GM21423 (cell line): ENCODE measurements around the gene FNIP2.

Experiments
- ATAC-seq: cut with Tn5 transposase; IDR thresholded peaks from one replicate; pipeline ENCODE4 v1.9.1; 2021; ENCODE audit warnings: mild to moderate bottlenecking, moderate library complexity; ENCODE audit not compliant: unreplicated experiment

FNIP2 gene

GRCh38 chr4:158835226-158836001 lies 66.6 kb downstream of the FNIP2 start:
- no peak for ATAC-seq

- ATAC-seq = no peak
These were observed 67.2 kb downstream of the FNIP2 start for GRCh38 chr4:158836002-158836369.

DNA sequence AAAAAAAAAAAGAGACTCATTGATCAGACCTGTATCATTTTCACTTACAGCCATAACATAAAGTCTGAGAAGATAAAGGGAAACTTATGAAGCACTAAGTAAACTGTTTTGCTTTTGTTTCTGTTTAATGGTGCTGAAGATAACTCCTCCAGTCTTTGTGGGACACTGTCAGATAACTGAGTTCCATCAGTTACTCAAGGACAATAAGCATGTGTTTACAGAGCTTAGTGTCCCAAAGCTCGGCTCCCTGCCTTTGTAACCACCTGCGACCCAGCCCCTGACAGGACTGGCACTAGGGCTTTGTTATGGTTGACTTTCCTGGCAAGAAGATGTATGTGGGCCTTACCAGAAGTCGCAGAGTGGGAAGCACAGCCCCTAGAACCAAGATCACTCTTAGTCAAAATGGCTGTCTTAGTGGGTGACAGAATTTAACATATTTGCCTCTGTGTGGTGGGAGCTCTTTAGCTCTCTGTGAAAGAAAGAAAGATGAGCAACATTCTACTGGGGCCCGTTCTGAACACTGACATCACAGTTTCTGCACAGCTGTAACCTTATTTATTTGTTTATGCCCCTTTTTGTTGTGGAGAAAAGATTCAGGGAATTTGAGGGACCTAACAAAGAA lies 68.1 kb downstream of the FNIP2 start:
- no peak for ATAC-seq

DNA sequence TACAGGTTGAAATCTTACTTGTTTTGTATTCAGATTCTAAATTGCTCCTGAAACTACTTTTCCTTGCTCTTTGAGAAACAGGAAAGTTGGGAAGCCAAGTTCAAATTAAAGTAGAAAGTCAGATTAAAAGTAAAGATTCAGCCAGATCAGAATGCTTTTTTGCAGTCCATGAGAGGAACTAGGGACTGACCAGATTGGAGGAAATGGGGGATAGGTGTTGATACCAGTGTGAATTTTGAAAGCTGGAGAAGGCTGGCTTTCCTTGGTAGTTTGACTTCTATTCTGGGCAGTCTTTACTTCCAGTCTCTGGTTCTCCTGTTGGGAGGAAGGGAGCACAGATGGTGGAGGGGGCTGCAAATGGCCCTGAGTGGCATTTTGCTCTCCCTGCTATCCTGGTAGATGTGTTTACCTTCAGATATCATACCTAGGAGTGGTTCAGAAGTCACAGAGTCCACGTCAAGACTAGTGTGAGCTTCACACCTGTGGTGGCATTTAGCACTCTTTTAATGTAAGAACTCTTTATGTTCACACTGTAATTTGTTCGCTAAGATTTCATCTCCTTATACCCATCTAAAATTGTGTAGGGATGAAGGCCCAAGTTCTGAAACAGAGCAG lies 68.8 kb downstream of the FNIP2 start:
- no peak for ATAC-seq

DNA sequence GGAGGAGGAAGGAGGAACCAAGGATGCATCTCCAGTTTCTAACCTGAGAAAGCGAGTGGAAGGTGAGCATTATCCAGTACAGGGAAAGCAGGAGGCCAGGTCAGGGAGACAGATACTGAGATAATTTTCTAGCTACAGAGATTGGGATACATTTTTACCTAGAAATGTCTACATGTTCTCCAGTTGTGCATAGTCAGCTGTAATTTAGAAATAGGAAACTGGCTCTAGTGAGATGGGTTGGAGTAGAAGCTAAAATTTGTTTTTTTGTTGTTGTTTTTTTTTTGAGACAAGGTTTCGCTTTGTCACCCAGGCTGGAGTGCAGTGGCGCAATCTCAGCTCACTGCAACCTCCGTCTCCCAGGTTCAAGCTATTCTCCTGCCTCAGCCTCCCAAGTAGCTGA lies 71.3 kb downstream of the FNIP2 start:
- no peak for ATAC-seq

DNA sequence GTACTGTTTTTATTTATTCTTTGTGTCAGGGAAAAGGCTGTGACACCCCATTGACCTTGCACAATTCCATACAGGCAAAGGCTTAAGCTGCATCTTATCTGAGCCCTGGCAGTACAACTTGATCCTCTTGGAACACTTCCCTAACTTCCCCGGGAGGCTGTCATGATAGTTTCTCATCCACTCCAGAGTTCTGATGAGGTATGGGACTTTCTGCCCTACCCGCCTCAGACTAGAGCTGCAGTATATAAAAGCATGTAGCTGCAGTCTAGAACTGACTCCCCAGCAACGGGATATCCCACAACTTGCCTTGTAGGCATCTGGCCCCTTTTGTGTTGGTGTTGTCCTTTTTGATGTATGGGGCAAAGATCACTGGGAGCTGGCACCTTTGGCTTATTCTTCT lies 72.7 kb downstream of the FNIP2 start:
- no peak for ATAC-seq

DNA sequence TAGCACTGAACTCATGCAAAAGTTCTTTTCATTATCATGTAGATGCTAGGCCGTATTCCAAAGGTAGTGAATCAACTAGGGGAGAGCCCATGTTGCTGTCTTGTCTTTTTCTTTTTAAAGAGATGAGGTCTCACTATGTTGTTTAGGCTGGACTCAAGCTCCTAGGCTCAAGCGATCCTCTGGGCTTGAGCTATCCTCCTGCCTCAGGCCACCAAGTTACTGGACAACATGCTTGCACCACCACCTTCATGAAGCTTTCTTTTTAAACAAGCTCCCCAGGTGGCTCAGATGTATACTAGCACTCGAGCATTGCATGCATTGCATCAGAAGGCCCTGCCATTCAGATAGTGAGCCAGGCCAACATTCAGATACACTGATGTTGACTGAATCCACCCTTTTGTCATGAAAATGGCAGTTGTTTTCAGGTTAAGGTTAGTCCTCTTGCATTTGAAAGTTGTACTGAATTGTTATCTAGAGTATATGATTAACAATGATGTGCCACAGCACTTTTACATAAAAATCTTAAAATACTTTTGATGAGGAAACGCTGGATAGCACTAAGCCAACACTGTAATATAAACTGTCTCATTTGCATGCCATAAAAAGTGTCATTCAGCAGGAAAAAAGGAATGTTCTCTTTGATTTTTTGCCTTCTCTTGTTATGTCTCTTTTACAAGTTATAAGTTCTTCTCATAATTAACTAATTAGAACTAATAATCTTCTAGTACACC lies 76.7 kb downstream of the FNIP2 start:
- no peak for ATAC-seq

DNA sequence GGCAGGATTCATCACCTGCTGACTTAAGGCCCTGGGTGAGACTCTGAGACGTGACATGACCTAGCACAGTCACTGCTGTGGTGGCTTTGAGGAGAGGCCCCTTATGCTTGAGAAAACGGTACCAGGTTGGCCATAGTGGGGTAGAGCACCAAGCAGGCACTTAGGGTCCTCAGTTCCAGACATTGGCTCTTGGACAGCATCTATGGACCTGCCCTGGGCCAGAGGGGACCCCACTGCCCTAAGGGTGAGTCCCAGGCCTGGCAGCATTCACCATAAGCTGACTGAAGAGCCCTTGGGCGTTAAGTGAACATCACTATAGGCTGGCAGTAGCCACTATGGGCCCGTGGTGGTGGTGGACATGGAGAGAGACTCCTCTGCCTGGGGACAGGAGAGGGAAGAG lies 78.7 kb downstream of the FNIP2 start:
- ATAC-seq = no peak

DNA sequence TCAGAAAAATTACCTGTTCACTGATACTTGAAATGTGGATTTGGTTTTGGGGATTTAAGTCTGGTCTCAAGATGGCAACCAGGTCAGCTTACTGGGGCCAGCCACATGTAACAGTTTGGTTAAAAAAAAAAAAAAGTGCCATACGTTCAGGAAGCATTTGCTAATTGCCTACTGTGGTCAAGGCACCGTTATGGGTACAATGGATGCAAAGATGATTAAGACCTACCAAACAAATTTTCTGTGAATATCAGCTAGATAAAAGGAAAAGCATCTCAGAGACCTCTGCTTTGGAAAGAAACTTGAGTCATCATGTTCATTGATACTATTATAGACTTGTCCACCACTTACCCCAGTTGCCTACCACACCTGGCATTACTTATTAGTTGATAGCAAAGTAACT lies 80.9 kb downstream of the FNIP2 start:
- no peak for ATAC-seq

DNA sequence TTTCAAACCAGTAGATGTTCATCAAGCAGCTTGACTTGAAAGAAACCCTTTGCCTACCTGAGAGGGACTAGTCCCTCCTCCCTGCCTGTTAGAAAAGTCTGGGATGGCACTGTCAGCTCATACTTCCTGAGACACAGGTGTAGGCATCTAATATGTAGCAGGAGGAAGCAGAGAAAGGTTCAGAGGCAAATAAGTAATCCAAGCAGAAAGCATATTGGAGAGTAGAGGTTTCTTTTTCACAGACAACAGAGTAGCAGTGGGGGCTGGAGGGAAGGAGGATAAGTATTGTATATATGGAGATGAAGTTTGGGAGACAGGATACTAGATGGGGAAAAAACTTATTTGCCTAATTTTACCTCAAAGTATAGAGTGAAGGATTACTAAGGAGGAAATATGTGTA lies 81.5 kb downstream of the FNIP2 start:
- peak; percentile 64 for ATAC-seq

GRCh38 chr4:158850800-158851644 lies 82.2 kb downstream of the FNIP2 start:
- ATAC-seq = peak; percentile 46

- no peak for ATAC-seq
These were observed 85.4 kb downstream of the FNIP2 start for GRCh38 chr4:158854236-158854635.

GRCh38 chr4:158856852-158857251 lies 88.0 kb downstream of the FNIP2 start:
- peak; percentile 60 for ATAC-seq

GRCh38 chr4:158857951-158858350 lies 89.1 kb downstream of the FNIP2 start:
- ATAC-seq = no peak

DNA sequence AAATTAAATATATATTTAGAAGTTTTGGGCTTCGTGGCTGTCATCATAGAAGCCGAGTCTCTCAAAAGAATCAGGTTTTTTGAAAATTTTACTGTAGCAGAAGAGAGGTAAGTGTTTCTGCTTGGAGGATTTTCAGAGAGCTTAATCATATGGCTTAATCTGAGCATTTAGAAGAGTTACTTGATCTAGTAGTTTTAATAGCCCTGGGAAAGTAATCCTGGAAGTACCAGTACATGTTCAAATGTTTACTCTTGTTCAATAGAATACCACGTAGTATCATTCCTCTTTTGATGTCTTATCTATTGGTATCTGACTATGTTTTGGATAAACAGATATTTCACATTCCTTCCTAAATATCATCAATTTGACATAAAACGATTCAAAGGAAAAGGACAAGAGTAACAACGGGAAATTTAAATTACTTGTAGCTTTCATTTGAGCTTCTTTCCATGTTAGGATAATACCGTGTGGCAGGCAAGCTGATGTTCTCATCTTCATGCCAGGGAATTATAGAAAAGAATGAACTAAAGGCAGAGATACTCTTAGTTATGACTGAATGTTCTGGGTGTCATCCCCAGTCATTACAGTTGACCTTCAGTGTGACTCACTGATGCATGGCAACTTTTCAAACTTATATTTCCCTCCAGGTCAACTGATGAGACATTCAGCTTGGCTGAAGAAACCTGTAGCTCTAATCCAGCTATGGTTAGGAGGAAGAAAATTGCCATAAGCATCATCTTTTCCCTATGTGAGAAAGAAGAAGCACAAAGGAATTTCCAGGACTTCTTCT lies 89.8 kb downstream of the FNIP2 start:
- no peak for ATAC-seq

DNA sequence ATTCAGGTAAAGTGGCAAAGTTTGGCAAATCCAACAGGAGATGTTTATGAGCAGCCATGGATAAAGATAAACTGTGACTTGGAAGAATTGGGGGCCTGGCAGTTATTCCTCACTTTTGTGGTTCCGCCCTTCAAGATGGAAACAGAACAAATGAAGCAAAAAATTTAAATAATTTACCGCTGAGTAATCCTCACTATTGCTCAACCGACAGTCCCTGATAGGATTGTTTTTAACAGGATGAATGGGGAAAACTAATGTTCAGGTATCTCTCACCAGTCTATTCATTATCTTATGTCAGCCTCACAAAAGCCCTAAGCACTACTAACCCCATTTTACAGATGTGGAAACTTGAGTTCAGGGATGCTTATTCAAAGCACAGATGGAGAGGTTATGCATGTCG lies 90.8 kb downstream of the FNIP2 start:
- no peak for ATAC-seq

- ATAC-seq = peak; percentile 73
These were observed 92.0 kb downstream of the FNIP2 start for GRCh38 chr4:158860856-158861255.

GRCh38 chr4:158861281-158861680 lies 92.5 kb downstream of the FNIP2 start:
- ATAC-seq = peak; percentile 39

DNA sequence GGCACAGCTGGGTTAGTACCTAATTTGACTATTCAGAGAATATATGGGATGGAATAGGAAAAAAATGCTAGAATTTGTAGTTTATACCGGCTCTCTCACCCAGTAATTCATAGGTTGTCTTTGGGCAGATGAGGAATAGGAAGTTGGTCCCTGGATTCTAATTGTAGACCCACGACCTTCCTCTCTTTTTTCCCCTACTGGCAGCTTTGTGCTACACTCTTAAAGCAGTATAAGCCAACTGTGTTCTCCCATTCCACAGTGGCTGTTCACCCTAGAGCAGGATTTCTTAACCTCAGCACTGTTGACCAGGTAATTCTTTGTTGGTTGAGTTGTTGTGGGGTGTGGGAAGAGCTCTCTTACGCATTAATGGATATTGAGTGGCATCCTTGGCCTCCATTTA lies 92.9 kb downstream of the FNIP2 start:
- no peak for ATAC-seq

- no peak for ATAC-seq
These were observed 94.5 kb downstream of the FNIP2 start for GRCh38 chr4:158863296-158863695.
